GM21367 (cell line): Measurements from ENCODE around the gene ZNF518A.
"Not testable (repeated sequence)": the region's sequence is repeated elsewhere in the genome, so short reads cannot be mapped to it uniquely, and the experiment has no call there.

Experiments
- ATAC-seq: cut with Tn5 transposase; IDR thresholded peaks from one replicate; pipeline ENCODE4 v1.9.1; 2021; ENCODE audit not compliant: unreplicated experiment

ZNF518A gene

GRCh38 chr10:96131621-96132020 lies 1.5 kb downstream of the ZNF518A start:
- ATAC-seq: no peak

GRCh38 chr10:96133135-96133534 lies 3.0 kb downstream of the ZNF518A start:
- no peak for ATAC-seq

- ATAC-seq: no peak
These were observed 6.7 kb downstream of the ZNF518A start for GRCh38 chr10:96136810-96137209.

GRCh38 chr10:96137567-96137966 lies 7.5 kb downstream of the ZNF518A start:
- ATAC-seq: no peak

- peak; percentile 86 for ATAC-seq
These were observed 8.0 kb downstream of the ZNF518A start for GRCh38 chr10:96138102-96138501.

GRCh38 chr10:96152437-96152836 lies 22.3 kb downstream of the ZNF518A start:
- no peak for ATAC-seq

GRCh38 chr10:96153070-96153469 lies 23.0 kb downstream of the ZNF518A start:
- ATAC-seq: no peak

- no peak for ATAC-seq
These were observed 35.6 kb downstream of the ZNF518A start for GRCh38 chr10:96165726-96166125.

- ATAC-seq: no peak
These were observed 38.4 kb downstream of the ZNF518A start for GRCh38 chr10:96168546-96168945.

GRCh38 chr10:96170230-96170629 lies 40.1 kb downstream of the ZNF518A start:
- no peak for ATAC-seq

- ATAC-seq: no peak
These were observed 42.6 kb downstream of the ZNF518A start for GRCh38 chr10:96172666-96173065.

- no peak for ATAC-seq
These were observed 46.9 kb downstream of the ZNF518A start for GRCh38 chr10:96176985-96177384.

GRCh38 chr10:96188421-96188820 lies 58.3 kb downstream of the ZNF518A start:
- no peak for ATAC-seq

- ATAC-seq: no peak
These were observed 58.8 kb downstream of the ZNF518A start for GRCh38 chr10:96188916-96189315.

GRCh38 chr10:96189505-96189904 lies 59.4 kb downstream of the ZNF518A start:
- ATAC-seq: not testable (repeated sequence)

GRCh38 chr10:96201525-96201924 lies 71.4 kb downstream of the ZNF518A start:
- ATAC-seq: no peak

GRCh38 chr10:96205580-96205979 lies 75.5 kb downstream of the ZNF518A start:
- ATAC-seq: no peak

- ATAC-seq: no peak
These were observed 78.2 kb downstream of the ZNF518A start for GRCh38 chr10:96208271-96208670.

GRCh38 chr10:96208946-96209345 lies 78.8 kb downstream of the ZNF518A start:
- no peak for ATAC-seq

- no peak for ATAC-seq
These were observed 81.7 kb downstream of the ZNF518A start for GRCh38 chr10:96211764-96212163.

GRCh38 chr10:96212911-96213310 lies 82.8 kb downstream of the ZNF518A start:
- no peak for ATAC-seq
